Measurements from ENCODE around the gene PRSS48.

DNA sequence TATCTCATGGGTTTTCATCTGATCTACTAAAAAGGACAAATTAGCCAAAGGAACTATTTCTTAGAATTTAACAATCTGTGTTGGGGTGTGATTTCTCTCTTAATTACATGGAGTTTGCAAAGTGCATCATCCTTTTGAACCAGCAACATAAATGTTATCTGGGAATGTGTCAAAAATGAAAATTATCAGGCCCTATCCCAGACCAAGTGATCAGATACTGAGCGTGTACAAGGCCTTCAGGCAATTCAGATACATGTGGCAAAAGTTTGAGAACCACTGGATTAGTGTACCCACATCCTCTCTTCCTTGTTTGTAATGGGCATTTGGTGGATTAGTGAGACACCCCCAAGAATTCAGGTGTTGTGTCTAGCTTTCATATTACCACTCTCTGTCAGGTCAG, 44.6 kb downstream of the PRSS48 start:
- no peak for TF ChIP-seq EZH2 (IDR thresholded peaks at IDR 0.05; ENCODE audit: borderline replicate concordance, low read depth, low read length, severe bottlenecking)
- TF ChIP-seq, protein P1, sequence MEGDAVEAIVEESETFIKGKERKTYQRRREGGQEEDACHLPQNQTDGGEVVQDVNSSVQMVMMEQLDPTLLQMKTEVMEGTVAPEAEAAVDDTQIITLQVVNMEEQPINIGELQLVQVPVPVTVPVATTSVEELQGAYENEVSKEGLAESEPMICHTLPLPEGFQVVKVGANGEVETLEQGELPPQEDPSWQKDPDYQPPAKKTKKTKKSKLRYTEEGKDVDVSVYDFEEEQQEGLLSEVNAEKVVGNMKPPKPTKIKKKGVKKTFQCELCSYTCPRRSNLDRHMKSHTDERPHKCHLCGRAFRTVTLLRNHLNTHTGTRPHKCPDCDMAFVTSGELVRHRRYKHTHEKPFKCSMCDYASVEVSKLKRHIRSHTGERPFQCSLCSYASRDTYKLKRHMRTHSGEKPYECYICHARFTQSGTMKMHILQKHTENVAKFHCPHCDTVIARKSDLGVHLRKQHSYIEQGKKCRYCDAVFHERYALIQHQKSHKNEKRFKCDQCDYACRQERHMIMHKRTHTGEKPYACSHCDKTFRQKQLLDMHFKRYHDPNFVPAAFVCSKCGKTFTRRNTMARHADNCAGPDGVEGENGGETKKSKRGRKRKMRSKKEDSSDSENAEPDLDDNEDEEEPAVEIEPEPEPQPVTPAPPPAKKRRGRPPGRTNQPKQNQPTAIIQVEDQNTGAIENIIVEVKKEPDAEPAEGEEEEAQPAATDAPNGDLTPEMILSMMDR (IDR thresholded peaks at IDR 0.05; ENCODE audit: borderline replicate concordance, extremely low read depth, low read length, poor library complexity, severe bottlenecking): no peak

All from DND-41 (cell line).